NCI-H146 (cell line): ENCODE data around the gene WFDC6.
"Not testable (repeated sequence)": the region's sequence is repeated elsewhere in the genome, so short reads cannot be mapped to it uniquely, and the experiment has no call there.

Experiments used
- DNase-seq: peaks from one replicate; lab custom pipeline; 2025; lab: John Stamatoyannopoulos, UW

Gene WFDC6

GRCh38 chr20:45539382-45539781, at the start of gene WFDC6:
TSS of gene WFDC6 (minus strand) at chr20:45539482. CDS start at chr20:45539407, 75 bp downstream.
- no peak for DNase-seq

DNA sequence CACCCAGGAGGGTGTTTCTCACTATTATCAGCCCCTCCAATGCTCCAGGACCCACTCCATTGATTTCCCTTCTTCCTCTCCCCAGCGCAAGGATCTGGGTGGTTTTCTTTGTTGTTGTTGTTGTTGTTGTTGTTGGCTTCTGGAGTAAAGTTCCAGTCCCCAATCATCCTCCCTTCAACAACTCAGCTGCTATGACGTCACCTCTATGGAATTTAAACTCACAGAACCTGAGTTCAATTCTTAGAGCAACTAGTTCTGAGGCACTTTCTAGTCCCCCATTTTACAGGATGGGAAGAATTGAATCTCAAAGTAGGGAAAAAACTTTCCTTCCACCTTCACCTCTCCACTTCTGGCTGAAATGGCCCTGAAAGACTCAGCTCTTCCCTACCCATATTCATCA, 49.5 kb upstream of the WFDC6 start:
- DNase-seq: no peak

DNA sequence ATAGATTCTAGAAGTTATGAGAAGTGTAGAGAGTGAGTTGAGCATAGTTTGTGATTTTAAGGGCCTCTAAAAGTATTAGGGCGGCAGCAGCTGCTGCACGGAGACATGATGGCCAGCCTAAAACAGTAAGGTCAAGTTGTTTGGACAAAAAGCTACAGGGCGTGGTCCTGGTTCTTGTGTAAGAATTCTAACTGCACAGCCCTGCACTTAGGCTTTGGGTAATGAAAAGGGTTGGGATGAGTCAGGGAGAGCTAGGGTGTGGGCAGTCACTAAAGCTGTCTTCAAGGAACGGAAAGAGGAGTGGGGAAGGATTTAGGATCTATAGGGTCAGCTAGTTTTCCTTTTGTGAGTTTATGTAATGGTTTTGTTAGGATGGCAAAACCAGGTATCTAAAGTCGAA, 46.7 kb upstream of the WFDC6 start:
- DNase-seq: not testable (repeated sequence)

GRCh38 chr20:45584294-45584693, 45.0 kb upstream of the WFDC6 start:
- not testable (repeated sequence) for DNase-seq

DNA sequence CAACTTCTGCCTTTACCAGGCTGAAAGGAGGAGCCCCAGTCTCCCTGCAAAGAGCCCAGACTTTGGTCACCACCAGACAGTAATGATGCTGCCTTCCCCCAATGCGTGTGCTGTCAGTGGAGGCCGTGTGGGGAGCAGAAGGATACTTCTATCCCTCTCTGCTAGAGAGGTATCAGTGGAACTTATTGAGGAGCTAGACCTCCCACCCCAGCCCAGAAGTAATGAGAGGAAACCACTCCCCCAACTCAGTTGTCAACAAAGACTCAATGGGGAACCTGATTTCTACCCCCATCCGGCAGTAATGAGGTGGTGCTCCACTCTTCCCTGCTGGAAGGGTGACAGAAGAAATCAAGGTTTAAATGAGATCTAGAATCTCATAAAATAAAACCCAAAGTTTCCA, 44.2 kb upstream of the WFDC6 start:
- DNase-seq: no peak

DNA sequence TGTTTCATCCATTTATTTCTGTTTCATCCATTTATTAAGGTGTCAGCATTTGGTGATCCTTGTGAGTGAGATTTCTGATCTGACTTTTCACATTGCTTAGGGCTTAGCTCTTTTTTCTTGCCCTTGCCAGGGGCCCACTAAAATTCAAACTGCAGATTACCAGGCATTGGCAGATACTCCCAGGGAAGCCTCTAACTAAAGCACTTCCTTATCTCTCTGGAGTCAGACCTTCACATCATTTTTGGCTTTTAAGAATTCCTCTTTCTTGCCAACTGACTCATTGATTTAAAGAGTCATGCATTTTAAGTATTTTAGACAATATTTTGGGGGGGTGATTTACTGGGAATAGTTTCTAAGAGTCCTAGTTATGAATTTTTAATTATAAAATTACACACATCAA, 42.4 kb upstream of the WFDC6 start:
- DNase-seq: no peak

DNA sequence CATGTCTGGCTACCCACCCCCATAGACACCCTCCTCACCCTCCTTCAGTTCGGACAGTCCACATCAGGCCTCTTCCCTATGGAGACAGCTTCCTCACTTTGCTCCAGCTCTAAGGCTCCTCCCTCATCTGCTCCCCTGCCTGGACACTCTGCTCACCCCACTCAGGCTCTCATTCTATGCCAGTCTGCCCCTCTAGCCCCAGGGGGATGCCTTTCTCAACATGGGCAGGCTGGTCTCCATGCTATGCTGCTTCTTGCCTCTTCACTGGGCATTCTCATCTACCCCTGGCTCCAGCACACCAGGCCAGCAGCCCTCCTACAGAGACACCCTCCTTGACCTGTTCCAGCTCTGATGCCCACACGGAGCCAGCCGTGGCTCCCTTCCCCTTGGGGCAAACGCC, 39.9 kb upstream of the WFDC6 start, which contains the start of gene WFDC8:
TSS of gene WFDC8 (minus strand) at position 101 of the 400 bp plus-strand sequence. CDS start at position 64, 37 bp downstream.
- no peak for DNase-seq

DNA sequence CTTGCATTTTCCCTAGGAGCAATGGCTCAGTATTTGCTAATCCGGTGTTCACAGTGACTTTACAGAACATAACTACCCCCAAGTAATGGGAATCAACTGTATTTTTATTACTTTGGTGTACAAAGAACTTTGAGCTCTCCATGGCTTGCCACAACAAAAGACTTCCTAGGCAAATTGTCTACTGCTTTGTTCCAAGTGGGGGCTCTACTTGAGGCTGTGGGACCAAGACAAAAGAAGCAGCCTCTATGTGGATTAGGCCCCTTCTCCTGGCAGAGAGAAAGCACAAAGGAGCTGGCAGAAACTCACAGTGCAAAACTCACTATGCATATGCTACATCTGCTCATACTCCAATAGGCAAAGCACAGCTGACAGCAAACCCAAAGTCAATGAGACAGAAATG, 38.9 kb upstream of the WFDC6 start:
- DNase-seq: no peak

- DNase-seq: no peak
Observed at GRCh38 chr20:45576995-45577394, 37.7 kb upstream of the WFDC6 start.

DNA sequence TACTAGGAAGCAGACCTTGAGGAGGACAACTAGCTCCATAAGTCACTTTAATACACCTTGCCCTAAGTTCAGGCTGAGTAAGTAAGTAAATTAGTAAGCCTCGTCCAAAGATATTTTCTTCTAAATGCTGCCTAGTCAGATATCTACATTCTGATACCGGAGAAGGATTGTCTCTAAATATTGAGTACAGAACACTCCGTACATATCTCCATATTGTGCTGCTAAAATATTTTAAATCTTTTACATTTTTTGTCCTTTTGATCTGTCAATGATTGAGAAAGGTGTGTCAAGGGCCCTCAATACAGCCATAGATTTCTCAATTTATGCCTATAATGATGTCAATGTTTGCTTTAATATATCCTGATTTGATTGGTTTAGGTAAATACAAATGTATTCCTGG, 36.6 kb upstream of the WFDC6 start:
- no peak for DNase-seq

DNA sequence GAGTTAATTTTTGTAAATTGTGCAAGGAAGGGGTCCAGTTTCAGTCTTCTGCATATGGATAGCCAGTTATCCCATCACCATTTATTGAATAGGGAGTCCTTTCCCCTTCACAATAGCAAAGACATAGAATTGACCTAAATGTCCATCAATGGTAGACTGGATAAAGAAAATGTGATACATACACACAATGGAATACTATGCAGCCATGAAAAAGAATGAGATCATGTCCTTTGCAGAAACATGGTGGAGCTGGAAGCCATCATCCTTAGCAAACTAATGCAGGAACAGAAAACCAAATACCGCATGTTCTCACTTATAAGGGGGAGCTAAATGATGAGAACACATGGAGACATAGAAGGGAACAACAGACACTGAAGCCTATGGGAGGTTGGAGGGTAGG, 30.4 kb upstream of the WFDC6 start:
- not testable (repeated sequence) for DNase-seq

DNA sequence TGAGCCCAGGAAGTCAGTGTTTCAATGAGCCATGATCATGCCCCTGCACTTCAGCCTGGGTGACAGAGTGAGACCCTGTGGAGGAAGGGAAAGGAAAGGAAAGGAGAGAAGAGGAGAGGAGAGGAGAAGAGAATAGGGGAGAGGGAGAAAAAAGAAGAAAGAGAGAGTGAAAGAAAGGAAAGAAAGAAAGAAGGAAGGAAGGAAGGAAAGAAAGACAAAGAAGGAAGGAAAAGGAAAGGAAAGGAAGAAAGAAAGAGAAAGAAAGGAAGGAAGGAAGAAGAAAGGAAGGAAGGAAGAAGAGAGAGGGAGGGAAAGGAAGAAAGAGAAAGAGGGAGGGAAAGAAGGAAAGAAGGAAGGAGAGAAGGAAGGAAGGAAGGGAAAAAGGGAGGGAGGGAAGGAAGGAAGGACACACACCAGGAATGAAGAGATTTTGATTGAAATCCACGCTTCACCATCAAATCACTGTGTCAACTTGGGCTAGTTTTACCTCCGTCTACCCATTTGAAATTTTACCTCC, 25.5 kb upstream of the WFDC6 start:
- no peak for DNase-seq

DNA sequence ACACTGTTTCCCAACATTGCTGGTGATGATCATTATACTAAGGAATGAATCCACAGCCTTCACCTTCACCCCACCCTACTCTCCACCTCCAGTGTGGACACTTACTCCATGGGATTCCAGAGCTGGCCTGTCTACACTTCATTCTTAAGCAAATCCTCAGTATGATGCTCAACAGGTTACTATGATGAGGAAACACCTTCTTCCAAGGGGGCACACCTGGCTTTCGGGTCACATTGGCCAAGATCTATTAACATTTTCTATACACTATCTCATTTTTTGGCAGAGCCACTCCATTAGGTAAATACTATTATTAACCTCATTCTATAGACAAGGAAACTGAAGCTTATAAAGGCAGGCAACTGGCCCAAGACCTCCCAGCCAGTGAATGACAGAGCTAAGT, 15.9 kb upstream of the WFDC6 start:
- no peak for DNase-seq

- DNase-seq: no peak
Observed at GRCh38 chr20:45552456-45552855, 13.2 kb upstream of the WFDC6 start.

- DNase-seq: no peak
Observed at GRCh38 chr20:45550765-45551164, 11.5 kb upstream of the WFDC6 start.

DNA sequence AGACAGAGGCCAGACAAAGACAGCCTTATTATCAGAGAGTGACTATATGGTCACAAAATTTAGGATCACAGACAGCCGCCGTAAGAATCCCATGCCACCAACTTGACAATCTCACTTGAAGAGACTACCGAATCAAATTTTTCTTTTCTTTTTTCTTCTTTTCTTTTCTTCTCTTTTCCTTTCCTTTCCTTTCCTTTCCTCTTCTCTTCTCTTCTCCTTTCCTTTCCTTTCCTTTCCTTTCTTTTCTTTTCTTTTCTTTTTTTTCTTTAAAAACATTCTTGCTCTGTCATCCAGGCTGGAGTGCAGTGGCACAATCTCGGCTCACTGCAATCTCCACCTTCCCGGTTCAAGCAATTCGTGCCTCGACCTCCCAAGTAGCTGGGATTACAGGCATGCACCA, 9.1 kb upstream of the WFDC6 start:
- no peak for DNase-seq

DNA sequence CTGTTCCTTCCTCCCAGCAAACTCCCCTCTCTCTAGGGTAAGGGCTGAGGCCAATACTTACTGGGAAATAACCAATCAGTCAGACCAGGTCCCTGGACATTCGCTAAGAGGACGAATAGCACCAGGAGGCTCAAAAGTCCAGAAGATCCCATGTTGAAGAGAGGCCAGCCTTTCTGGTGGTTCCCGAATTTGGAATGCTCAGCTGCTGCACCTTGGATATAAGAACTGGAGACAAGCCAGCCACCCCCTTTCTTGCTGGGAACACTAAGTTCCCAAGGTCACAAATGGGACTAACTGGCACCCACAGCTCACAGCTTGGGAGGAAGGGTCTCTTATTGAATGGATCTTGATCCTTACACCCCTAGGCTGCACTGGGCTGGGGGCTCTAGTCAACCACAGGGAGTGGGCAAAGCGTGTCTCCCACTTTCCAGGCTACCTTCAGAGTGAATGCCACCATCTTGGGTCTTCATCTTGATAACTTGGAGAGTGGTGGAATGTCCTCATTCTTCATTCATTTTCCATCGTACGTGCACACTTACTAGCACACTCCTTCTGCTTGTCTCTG, 8.0 kb upstream of the WFDC6 start, which contains the start of gene EPPIN:
TSS of gene EPPIN (minus strand) at position 196 of the 565 bp plus-strand sequence. CDS start at position 152, 44 bp downstream.
- no peak for DNase-seq

DNA sequence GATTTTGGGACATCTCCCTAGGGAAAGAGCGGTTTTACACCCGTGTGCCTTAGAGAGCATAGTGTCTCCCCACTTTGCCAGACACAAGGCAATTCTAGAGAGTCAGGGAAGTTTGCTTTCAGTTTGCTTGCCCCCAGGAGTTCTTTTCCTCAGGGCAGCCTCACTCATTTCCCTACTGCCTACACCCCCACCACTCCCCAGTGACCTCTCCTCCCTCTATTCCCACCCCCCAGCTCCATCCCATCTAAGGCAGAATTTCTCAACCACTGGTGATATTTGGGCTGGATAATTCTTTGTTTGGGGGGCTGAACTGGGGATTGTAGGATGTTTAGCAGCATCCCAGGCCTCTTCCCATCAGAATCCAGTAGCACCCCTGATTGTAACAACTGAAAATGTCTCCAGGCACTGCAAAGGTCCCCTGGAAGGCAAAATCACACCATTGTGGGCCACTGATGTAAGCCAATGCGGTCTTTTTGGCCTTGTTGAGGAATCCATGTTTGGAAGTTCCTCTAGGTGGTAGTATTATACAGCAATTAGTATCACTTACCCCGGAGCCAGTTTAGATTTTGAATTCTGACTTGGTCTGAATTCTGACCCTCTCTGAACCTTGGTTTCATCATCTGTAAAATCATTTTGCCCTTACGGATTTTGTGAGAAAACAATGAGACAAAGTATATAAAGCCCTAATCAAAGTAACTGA, 6.6 kb upstream of the WFDC6 start:
- DNase-seq: no peak

- DNase-seq: no peak
Observed at GRCh38 chr20:45545351-45545750, 6.1 kb upstream of the WFDC6 start.

DNA sequence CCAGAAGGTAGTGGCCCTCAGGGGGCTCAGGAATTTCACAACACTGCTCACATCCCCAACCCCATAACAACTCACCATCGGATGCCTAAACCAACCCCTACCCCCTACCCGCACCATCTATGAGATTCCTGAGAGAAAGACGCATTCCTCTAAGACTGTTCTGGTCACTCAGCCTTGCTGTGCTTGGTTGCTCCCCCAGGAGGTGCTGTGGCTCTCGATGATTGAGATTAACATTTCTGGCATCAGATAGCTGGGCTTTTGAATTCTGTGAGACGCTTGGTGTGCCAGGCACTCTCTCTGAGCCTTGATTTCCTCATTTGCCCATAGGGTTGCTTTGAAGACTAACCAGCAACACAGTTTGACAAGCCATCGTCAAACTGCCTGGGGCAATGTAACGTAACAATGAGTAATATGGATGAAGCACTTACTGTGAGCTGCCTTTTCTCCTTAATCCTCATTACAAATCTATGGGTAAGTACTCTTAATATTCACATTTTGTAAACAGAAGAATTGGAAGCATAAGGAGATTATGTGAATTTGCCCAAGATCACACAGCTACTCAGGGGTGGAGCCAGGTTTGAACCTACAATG, 978 bp downstream of the WFDC6 start:
- DNase-seq: no peak

- no peak for DNase-seq
Observed at GRCh38 chr20:45527294-45527693, 12.0 kb downstream of the WFDC6 start.

DNA sequence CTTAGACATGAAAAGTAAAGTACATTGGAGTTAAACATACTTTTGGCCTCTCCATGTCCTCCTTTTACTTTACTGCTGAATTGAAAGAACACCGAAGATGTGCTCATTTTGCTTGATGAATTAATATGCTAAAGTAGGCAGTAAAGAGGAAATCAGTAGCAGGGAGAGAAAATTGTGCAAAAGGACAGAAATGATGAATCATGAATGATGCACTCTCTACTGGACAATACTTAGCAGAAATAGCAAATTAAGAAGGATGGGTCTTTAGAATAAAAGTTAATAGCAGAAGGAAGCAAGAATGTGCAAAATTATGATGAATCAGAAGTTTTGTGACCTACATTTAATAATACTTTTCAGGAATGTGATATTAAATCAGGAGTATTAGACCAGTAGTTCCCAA, 15.5 kb downstream of the WFDC6 start:
- no peak for DNase-seq

DNA sequence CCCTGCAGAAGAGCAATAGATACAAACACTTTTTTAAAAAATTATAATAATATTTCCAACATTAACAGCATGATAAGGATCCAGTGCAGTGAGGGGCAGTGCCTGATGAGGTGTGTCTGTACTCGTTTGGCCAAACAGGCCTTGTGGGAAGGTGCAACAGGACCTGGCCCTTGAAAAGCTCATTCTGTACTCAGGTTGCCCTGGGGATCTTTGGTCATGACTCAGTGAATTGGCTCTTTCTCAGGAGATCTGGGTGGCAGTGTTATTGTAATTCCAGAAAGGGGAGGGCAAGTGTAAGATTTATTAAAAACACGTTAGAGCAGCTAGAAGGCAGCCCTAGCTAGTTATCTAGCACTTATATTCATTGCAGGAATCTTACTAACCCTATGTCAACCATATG, 21.0 kb downstream of the WFDC6 start:
- DNase-seq: no peak
